ENCODE results near the gene CCR7. TPM values are rescaled to one million over a fixed set of nuclear protein-coding genes. Genes with fewer than 3 reads are reported as not detected.

The CCR7 gene
- total RNA-seq, 1 experiment from 2014 or later = not detected

DNA sequence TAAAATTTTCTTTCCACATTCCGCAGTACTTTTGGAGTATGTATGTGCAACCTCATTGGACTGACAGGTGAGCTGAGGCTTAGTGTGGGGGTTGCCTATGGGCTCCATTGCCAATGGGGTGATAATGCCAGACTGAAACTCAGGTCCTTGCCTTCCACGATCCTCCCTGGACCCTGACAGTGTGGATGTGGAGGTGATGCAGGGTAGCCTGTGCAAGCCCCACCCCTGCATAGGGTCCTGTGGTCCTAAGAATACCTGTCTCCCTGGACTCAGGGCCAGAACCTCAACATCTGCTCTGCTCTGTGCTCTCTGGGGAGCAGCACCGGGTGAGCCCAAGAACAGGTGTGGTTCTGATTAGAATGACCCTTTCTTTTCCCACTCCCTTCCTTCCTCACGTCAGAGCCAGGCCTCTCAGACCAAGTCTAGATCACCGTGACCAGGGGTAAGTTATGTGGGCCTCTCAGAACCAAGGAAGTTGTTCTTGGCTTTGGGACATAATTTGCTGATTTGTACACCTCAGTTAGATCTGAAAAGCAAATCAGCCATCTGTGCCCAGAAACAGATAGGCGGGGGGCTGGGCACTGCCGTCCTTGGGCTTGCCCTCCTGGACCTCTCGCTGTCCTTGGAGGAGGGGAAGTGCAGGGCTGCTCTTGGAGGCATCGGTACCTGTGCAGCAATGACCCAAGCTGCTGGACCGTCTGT lies 55.5 kb downstream of the CCR7 start:
- no peak overlapping the region for H3K4me3 Mint-ChIP-seq (ENCODE audit: unreplicated experiment)

DNA sequence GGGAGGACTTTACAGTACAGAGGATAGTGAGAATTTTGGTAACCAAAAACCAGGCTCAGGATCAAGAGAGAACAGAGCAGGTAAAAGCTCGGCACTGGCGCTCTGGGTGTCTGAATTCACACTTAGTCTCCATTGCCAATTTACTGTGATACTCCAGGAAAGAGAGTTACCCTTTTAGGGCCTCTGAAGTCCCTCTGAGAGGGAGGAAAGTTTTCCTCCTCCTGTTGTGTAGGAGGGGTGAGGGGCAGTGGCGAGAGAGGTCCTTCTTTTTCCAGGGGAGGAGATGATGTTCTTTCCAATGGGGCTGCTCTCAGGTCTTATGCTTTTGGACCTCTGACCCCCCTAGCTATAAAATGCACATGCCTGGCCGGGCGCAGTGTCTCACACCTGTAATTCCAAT lies 58.5 kb downstream of the CCR7 start:
- Mint-ChIP-seq H3K27ac (ENCODE audit: unreplicated experiment) (no peak overlapping the region), H3K4me3 (ENCODE audit: unreplicated experiment) (no peak overlapping the region), H3K36me3 (ENCODE audit: insufficient read depth, unreplicated experiment) (no peaks in the 10 kb centered on the region), H3K4me1 (ENCODE audit: low read depth, unreplicated experiment) (no peaks in the 10 kb centered on the region), H3K27me3 (ENCODE audit: insufficient read depth, unreplicated experiment) (no peaks in the 10 kb centered on the region), H3K9me3 (ENCODE audit: unreplicated experiment) (no peaks in the 10 kb centered on the region)
- intact Hi-C loops (cut with micrococcal nuclease; ENCODE audit: unreplicated experiment) = no loop called here
- no TSS peak for BruUV-seq (replicated peaks)
- H3K27me3 ChIP-seq (replicated peaks; ENCODE audit: control insufficient read depth, insufficient read depth, low read length) = no peaks in the 10 kb centered on the region
- POLR2A ChIA-PET = no interaction called here
- no peaks in the 10 kb centered on the region for H3K9me3 ChIP-seq
- no peak overlapping the region for H3K4me3 ChIP-seq (ENCODE audit: low read depth, low read length)
- H3K4me1 ChIP-seq = no peaks in the 10 kb centered on the region
- TF ChIP-seq, protein P1, sequence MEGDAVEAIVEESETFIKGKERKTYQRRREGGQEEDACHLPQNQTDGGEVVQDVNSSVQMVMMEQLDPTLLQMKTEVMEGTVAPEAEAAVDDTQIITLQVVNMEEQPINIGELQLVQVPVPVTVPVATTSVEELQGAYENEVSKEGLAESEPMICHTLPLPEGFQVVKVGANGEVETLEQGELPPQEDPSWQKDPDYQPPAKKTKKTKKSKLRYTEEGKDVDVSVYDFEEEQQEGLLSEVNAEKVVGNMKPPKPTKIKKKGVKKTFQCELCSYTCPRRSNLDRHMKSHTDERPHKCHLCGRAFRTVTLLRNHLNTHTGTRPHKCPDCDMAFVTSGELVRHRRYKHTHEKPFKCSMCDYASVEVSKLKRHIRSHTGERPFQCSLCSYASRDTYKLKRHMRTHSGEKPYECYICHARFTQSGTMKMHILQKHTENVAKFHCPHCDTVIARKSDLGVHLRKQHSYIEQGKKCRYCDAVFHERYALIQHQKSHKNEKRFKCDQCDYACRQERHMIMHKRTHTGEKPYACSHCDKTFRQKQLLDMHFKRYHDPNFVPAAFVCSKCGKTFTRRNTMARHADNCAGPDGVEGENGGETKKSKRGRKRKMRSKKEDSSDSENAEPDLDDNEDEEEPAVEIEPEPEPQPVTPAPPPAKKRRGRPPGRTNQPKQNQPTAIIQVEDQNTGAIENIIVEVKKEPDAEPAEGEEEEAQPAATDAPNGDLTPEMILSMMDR (IDR thresholded peaks at IDR 0.05; ENCODE audit: insufficient read depth in 1 of 2, low read depth in 1 of 2, low read length in 1 of 2, severe bottlenecking in 1 of 2, unreplicated experiment in 1 of 2) = no peak
- H3K36me3 ChIP-seq (ENCODE audit: control insufficient read depth, insufficient read depth, low read length) = no peaks in the 10 kb centered on the region
- DNase-seq = no peak
- CTCF ChIA-PET = interaction anchor here (0.6 to 1.2 kb wide), 2 partner anchors 26 to 31 kb away, joined by 3 read pairs; no protein-coding TSS in a partner anchor

More for the DNA sequence above, 55.5 kb downstream of the CCR7 start:
- 0 out of 2 replicates have a peak, but pooled peaks cover 3% of the 10 kb centered on the region for H3K4me1 ChIP-seq
- TF ChIP-seq, protein P1 (IDR thresholded peaks at IDR 0.05; ENCODE audit: insufficient read depth in 1 of 2, low read depth in 1 of 2, low read length in 1 of 2, severe bottlenecking in 1 of 2, unreplicated experiment in 1 of 2) = no peak
- POLR2A ChIA-PET = no interaction called here
- H3K27me3 Mint-ChIP-seq (ENCODE audit: insufficient read depth, unreplicated experiment) = no peaks in the 10 kb centered on the region
- H3K4me3 ChIP-seq (ENCODE audit: low read depth, low read length) = no peak overlapping the region
- BruUV-seq (replicated peaks) = no TSS peak
- no peaks in the 10 kb centered on the region for H3K36me3 Mint-ChIP-seq (ENCODE audit: insufficient read depth, unreplicated experiment)
- H3K9me3 Mint-ChIP-seq (ENCODE audit: unreplicated experiment) = no peaks in the 10 kb centered on the region
- no peaks in the 10 kb centered on the region for H3K27me3 ChIP-seq (replicated peaks; ENCODE audit: control insufficient read depth, insufficient read depth, low read length)
- no peak overlapping the region for H3K27ac Mint-ChIP-seq (ENCODE audit: unreplicated experiment)
- H3K9me3 ChIP-seq = no peaks in the 10 kb centered on the region
- intact Hi-C loops (cut with micrococcal nuclease; ENCODE audit: unreplicated experiment) = no loop called here
- DNase-seq = no peak
- H3K4me1 Mint-ChIP-seq (ENCODE audit: low read depth, unreplicated experiment) = no peaks in the 10 kb centered on the region
- CTCF ChIA-PET = interaction anchor here (0.5 kb wide), 1 partner anchor 54 kb away, joined by 5 read pairs; no protein-coding TSS in a partner anchor
- no peaks in the 10 kb centered on the region for H3K36me3 ChIP-seq (ENCODE audit: control insufficient read depth, insufficient read depth, low read length)

Other genes starting within 250 kb of the CCR7 start
- not detected in 2 replicates for gene GJD3, start 200.7 kb downstream of the CCR7 start, total RNA-seq (2022)
- 226 and 237 TPM in 2 replicates for gene TOP2A, start 147.6 kb downstream of the CCR7 start, total RNA-seq (2022)
- gene IGFBP4, start 122.0 kb downstream of the CCR7 start, total RNA-seq (2022) = 35.7 and 49.1 TPM in 2 replicates
- 0.65 TPM in 1 of 2 replicates, not detected in the other for gene TNS4, start 63.8 kb downstream of the CCR7 start, total RNA-seq (2022)
- 126 and 132 TPM in 2 replicates for gene SMARCE1, start 82.3 kb upstream of the CCR7 start, total RNA-seq (2022)
- not detected in 2 replicates for gene KRT222, start 99.7 kb upstream of the CCR7 start, total RNA-seq (2022)
- gene KRT24, start 138.3 kb upstream of the CCR7 start, total RNA-seq (2022) = 0.16 TPM in 1 of 2 replicates, not detected in the other
- gene KRT25, start 189.9 kb upstream of the CCR7 start, total RNA-seq (2022) = not detected in 2 replicates
- not detected in 2 replicates for gene KRT26, start 206.7 kb upstream of the CCR7 start, total RNA-seq (2022)
- gene KRT27, start 217.1 kb upstream of the CCR7 start, total RNA-seq (2022) = not detected in 2 replicates
- gene KRT28, start 234.5 kb upstream of the CCR7 start, total RNA-seq (2022) = not detected in 2 replicates